ENCODE results near the gene FANCF. TPM values are rescaled to one million over a fixed set of nuclear protein-coding genes. Genes with fewer than 3 reads are reported as not detected.

The FANCF gene
- total and polyA plus RNA-seq, 4 donors, result 5.4 to 12.8 (median 8.8) TPM

- Histone ChIP-seq H3K4me3 (no peak overlapping the region), H3K36me3 (ENCODE audit: control insufficient read depth in 4 of 4, insufficient read depth in 4 of 4, low read length in 4 of 4) (peaks cover 0 to 2% (median 0%) of the 10 kb centered on the region in 4 donors), H3K4me1 (ENCODE audit: control insufficient read depth in 5 of 5, insufficient read depth in 5 of 5, low read length in 5 of 5) (no peaks in the 10 kb centered on the region), H3K9me3 (ENCODE audit: control insufficient read depth in 4 of 4, insufficient read depth in 3 of 4, low read length in 3 of 4) (no peaks in the 10 kb centered on the region), H3K27ac (ENCODE audit: low read depth in 1 of 2, low read length in 1 of 2) (no peak overlapping the region), H3K9ac (ENCODE audit: insufficient read depth in 1 of 2, low read length in 2 of 2) (no peak overlapping the region), H3K27me3 (ENCODE audit: control insufficient read depth in 3 of 3, insufficient read depth in 3 of 3, low read length in 2 of 3) (no peaks in the 10 kb centered on the region)
- WGBS, 2 donors, result 93 to 95% methylated on average over 2 of the region's 2 CpGs
- no peak for DNase-seq
- no peak for ATAC-seq (ENCODE audit: insufficient read depth, low FRiP score)
- no peak for TF ChIP-seq CTCF (IDR thresholded peaks at IDR 0.05; ENCODE audit: control extremely low read depth, extremely low read depth)
Measured at GRCh38 chr11:22640862-22641261, 15.2 kb upstream of the FANCF start.

- Histone ChIP-seq H3K4me1 (ENCODE audit: control insufficient read depth in 5 of 5, insufficient read depth in 5 of 5, low read length in 5 of 5) (peaks cover 0 to 2% (median 0%) of the 10 kb centered on the region in 5 donors), H3K9me3 (ENCODE audit: control insufficient read depth in 4 of 4, insufficient read depth in 3 of 4, low read length in 3 of 4) (peaks cover 0 to 2% (median 0%) of the 10 kb centered on the region in 4 donors), H3K27me3 (ENCODE audit: control insufficient read depth in 3 of 3, insufficient read depth in 3 of 3, low read length in 2 of 3) (no peaks in the 10 kb centered on the region), H3K9ac (ENCODE audit: insufficient read depth in 1 of 2, low read length in 2 of 2) (no peak overlapping the region), H3K36me3 (ENCODE audit: control insufficient read depth in 4 of 4, insufficient read depth in 4 of 4, low read length in 4 of 4) (peaks cover 0 to 2% (median 0%) of the 10 kb centered on the region in 4 donors), H3K27ac (ENCODE audit: low read depth in 1 of 2, low read length in 1 of 2) (no peak overlapping the region), H3K4me3 (no peak overlapping the region)
- WGBS, 2 donors, result 0 to 48% methylated on average over 1 of the region's 1 CpG
- no peak for TF ChIP-seq CTCF (IDR thresholded peaks at IDR 0.05; ENCODE audit: control extremely low read depth, extremely low read depth)
- no peak for ATAC-seq (ENCODE audit: insufficient read depth, low FRiP score)
- no peak for DNase-seq
Measured at GRCh38 chr11:22635689-22636088, 10.1 kb upstream of the FANCF start.

GRCh38 chr11:22634897-22635629 lies 9.4 kb upstream of the FANCF start:
- H3K4me1 ChIP-seq (ENCODE audit: control insufficient read depth in 5 of 5, insufficient read depth in 5 of 5, low read length in 5 of 5), result peaks cover 0 to 2% (median 0%) of the 10 kb centered on the region in 5 donors
- no peak for TF ChIP-seq CTCF (IDR thresholded peaks at IDR 0.05; ENCODE audit: control extremely low read depth, extremely low read depth)
- H3K4me3 ChIP-seq, result no peak overlapping the region
- no peak overlapping the region for H3K27ac ChIP-seq (ENCODE audit: low read depth in 1 of 2, low read length in 1 of 2)
- 85 to 94% methylated on average over 3 of the region's 3 CpGs for WGBS, 2 donors
- ATAC-seq (ENCODE audit: insufficient read depth, low FRiP score) (no peak), DNase-seq (peak; percentile 39 to 51 (median 47))
- H3K9me3 ChIP-seq (ENCODE audit: control insufficient read depth in 4 of 4, insufficient read depth in 3 of 4, low read length in 3 of 4), result peaks cover 0 to 2% (median 0%) of the 10 kb centered on the region in 4 donors
- no peaks in the 10 kb centered on the region for H3K27me3 ChIP-seq (ENCODE audit: control insufficient read depth in 3 of 3, insufficient read depth in 3 of 3, low read length in 2 of 3)
- peaks cover 0 to 2% (median 0%) of the 10 kb centered on the region in 4 donors for H3K36me3 ChIP-seq (ENCODE audit: control insufficient read depth in 4 of 4, insufficient read depth in 4 of 4, low read length in 4 of 4)
- H3K9ac ChIP-seq (ENCODE audit: insufficient read depth in 1 of 2, low read length in 2 of 2), result no peak overlapping the region

Data from lung (tissue), 12 donors.